DMS 273 treated with DMSO at 0.1 percent for 48 hours (cell line): ENCODE results near the gene PIP5K1B.

Experiments used
- DNase-seq: peaks from one replicate; lab custom pipeline; 2025; lab: John Stamatoyannopoulos, UW

The PIP5K1B gene

GRCh38 chr9:68707801-68708488 is 2.9 kb downstream of the PIP5K1B start:
- no peak for DNase-seq

GRCh38 chr9:68708513-68708912 is 3.5 kb downstream of the PIP5K1B start:
- DNase-seq = no peak

- DNase-seq = no peak
Measured at GRCh38 chr9:68709291-68710110, 4.5 kb downstream of the PIP5K1B start.

DNA sequence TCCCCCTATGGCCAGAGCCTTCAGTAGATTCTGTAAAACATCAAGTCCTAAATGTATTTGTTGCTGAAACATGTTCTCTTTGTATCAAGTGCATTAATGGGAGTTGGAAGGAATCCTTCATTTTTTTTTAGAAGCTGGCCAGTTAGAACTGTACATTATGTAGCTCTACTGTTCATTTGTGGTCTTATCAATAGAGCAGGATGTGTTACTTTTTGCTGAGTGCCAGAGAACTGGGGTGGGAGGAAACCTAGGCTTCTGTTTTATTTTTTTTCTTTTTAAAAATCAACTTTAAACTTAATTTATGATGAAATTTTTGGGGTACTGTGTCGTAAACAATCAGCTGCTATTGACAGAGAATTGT is 5.1 kb downstream of the PIP5K1B start:
- DNase-seq = no peak

GRCh38 chr9:68711281-68711680 is 6.2 kb downstream of the PIP5K1B start:
- no peak for DNase-seq

GRCh38 chr9:68711932-68712331 is 6.9 kb downstream of the PIP5K1B start:
- no peak for DNase-seq

DNA sequence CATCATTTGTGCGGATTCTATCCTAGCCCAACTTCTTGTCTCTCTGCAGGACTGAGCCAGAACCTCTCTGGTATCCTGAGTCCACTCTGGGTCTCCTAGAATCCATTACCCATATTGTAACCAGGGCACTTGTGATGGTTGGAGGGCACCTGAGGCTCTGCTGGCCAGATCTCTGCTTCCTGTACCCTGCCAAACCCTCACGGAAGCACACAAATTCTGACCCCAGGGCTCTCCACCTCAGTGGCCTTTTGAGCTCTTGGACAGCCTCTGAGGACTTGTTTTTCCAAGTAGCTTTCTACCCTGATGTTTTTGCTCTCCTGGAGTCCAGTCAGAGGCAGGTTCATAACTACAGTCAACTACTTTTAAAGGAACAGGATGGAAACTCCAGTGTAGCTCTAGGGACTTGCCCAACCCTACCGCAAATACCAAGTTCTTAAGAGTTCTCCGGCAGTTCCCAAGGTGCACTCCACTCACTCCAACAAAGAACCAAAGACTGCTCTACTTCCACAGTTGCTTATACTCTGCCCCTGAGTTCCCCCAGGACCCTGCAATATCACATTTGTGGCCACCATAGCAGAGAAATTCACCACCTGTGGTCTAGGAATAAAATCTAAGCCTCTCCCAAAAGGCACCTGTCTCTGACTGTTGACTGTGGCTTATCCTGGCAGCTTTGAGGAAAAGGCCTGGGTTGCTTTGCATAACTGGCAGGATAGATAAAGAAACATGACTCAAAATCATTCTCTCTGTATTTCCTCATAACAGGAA is 9.6 kb downstream of the PIP5K1B start:
- DNase-seq = no peak

- no peak for DNase-seq
Measured at GRCh38 chr9:68715181-68715456, 10.1 kb downstream of the PIP5K1B start.

DNA sequence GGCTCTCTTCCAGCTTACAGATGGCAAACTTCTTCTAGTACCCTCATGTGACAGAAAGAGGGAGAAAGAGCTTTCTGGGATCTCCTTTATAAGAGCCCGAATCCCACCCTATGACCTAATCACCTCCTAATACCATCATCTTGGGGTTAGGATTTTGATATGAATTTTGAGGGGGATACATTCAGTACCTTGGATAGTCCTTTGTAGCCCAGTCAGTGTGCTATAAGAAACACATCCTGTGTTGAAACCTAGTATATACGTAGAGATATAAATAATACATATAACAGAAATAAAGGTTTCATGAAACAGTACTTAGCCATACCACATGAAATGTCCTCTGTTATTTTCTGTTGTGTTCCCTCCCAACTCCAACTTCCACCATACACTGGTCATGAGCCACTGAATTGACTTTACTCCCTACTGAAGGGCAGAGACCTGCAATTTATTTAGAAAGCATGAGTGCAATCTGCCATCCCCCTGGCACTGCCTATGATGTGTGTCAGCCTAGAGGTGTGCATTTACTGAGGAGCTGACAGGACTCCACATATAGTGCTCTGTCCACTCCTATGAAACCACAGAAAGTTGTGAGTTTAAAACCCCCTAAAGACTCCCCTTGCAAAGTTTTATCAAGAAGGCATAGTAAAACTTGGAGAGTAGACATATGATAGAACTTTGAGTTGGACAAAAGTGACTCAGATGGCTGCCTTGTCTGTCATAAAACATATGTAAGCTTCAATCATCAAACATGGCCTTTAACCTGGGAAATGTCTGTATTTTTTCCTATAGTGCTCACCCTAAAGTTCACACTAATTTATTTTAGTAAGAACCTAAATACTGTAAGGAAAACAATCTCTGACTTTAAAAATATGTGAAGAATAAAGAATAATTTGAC is 12.8 kb downstream of the PIP5K1B start:
- no peak for DNase-seq

DNA sequence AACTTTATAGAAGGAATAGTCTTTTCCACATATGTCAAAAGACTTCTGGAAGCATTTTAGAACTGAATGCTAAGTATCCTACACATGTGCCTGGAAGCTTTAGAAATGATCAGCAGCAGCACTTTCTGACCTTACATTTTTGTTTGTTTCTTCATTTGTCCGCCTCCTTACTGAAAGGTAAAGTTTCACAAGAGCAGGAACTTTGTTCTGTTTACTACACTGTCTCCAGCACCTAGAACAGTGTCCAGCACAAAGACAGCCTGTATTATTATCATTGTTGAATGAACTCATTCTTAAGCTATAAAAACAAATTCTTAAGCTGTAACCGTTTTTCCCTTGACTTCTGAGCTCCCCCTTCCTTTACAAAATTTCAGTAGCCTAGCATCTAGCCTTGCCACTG is 14.8 kb downstream of the PIP5K1B start:
- no peak for DNase-seq

DNA sequence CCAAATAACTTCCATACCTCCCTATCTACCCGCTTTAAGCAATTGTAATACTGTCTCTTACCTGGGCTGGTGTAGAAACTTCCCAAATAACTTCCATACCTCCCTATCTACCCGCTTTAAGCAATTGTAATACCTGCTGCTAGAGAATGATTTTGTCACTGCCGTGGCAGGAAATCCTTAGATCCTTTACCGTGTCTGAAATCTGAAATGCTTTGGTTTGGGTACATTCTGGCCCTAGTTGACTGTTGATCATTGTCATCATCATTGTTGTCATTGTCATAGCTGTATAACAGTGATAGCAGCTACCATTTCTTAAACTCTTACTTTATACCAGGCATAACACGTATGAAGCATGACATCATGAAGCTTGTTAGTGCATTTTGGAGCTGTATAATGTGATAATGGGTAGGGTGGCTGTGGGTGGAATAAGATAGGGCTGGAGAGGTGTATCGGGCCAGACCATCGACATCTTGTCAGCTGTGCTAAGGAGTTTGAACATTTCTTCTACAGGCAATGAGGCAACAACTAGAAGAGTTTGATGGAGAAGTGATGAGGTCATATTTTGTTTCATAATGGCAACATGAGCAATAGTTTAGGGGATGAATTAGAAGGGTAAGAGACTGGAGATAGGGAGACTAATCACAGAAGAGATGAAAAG is 15.7 kb downstream of the PIP5K1B start:
- DNase-seq = no peak

GRCh38 chr9:68721666-68722330 is 16.8 kb downstream of the PIP5K1B start:
- DNase-seq = no peak

DNA sequence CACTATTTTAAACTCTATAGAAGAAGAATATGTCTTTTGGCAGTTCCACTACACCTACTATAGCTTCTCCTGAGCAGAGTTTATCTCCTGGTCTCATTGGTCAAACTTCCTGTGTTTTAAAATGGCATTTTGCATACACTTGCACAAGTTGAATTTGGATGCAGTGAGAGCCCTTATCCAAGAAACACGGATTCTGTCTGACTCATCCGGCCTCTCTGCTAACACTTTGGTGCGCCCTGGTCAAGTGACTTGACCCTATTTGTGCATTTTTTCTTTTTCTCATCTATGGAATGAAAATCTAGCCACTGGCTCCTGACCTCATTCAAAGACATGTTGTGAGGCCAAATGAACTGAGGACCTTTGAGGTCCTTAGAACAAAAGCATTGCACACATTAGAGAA is 20.0 kb downstream of the PIP5K1B start:
- DNase-seq = no peak

GRCh38 chr9:68726489-68726888 is 21.4 kb downstream of the PIP5K1B start:
- no peak for DNase-seq

DNA sequence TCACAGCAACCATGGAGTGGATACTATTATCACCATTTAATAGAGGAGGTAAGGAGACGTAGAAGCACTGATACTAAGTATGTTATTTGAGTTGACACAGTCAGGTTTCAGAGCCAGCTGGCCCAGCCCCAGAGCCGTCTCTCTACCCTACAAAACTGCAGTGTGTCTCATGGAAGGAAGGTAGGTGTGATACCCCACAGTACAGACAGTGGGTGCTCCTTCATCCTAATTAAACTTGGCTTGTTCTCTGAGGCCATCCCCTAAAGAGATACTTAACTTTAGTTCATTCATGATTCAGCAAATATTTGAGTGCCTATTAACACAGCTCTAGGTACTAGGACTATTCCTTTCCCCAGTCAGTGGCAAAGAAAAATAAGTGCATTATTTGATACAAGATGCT is 22.6 kb downstream of the PIP5K1B start:
- DNase-seq = no peak

- no peak for DNase-seq
Measured at GRCh38 chr9:68728731-68729130, 23.7 kb downstream of the PIP5K1B start.

GRCh38 chr9:68730570-68731235 is 25.7 kb downstream of the PIP5K1B start:
- DNase-seq = no peak

GRCh38 chr9:68731857-68732256 is 26.8 kb downstream of the PIP5K1B start:
- DNase-seq = no peak

GRCh38 chr9:68732405-68733020 is 27.5 kb downstream of the PIP5K1B start:
- DNase-seq = no peak

GRCh38 chr9:68733021-68733405 is 28.0 kb downstream of the PIP5K1B start:
- DNase-seq = no peak
